HepG2 (cell line): ENCODE data around the gene ZNF174. TPM values are rescaled to one million over a fixed set of nuclear protein-coding genes. Genes with fewer than 3 reads are reported as not detected.
A peak's percentile ranks its signal among the peaks of the same experiment; 100 is the strongest.

Experiments used
- CBX1 ChIP-seq: IDR thresholded peaks from one replicate; pipeline ENCODE4 v1.6.1; 2016; ENCODE audit warnings: antibody characterized with exemption, low read depth
- DR1 ChIP-seq: sonication (generic); formaldehyde crosslinking; IDR thresholded peaks from 2 replicates; pipeline ENCODE4 v1.8.0; 2021; ENCODE audit warnings: mild to moderate bottlenecking, missing genetic modification reagents, inconsistent platforms
- HNF4G ChIP-seq, 2 experiments: sonication (generic) in 1 of 2; formaldehyde crosslinking in 1 of 2; IDR thresholded peaks; 2 replicates each; pipeline versions ENCODE4 v1.4.0 to v1.6.1; 2011 to 2020; ENCODE audit warnings: borderline replicate concordance in 2 of 2, low read depth in 2 of 2, mild to moderate bottlenecking in 2 of 2, low read length in 1 of 2, missing genetic modification reagents in 1 of 2, moderate library complexity in 1 of 2
- PAF1 ChIP-seq: IDR thresholded peaks from 2 replicates; pipeline ENCODE4 v1.6.1; 2016; ENCODE audit warnings: missing genetic modification reagents, missing compliant biosample characterization
- SP4 ChIP-seq: sonication (generic); formaldehyde crosslinking; IDR thresholded peaks from 2 replicates; pipeline ENCODE4 v1.8.1; 2023; ENCODE audit warnings: mild to moderate bottlenecking, missing genetic modification reagents
- ZFP36L2 ChIP-seq: sonication (generic); formaldehyde crosslinking; IDR thresholded peaks from 2 replicates; pipeline ENCODE4 v1.4.0; 2020; ENCODE audit warnings: missing genetic modification reagents
- ZNF547 ChIP-seq: sonication (generic); formaldehyde crosslinking; IDR thresholded peaks from 2 replicates; pipeline ENCODE4 v1.5.1; 2020; ENCODE audit warnings: mild to moderate bottlenecking, missing genetic modification reagents
- ZNF761 ChIP-seq: sonication (generic); formaldehyde crosslinking; conservative IDR thresholded peaks from 2 replicates; pipeline ENCODE4 v1.4.0; 2020; ENCODE audit warnings: mild to moderate bottlenecking, missing genetic modification reagents
- ZNF773 ChIP-seq: sonication (generic); formaldehyde crosslinking; IDR thresholded peaks from 2 replicates; pipeline ENCODE4 v1.4.0; 2020; ENCODE audit warnings: missing genetic modification reagents, borderline replicate concordance
- polyA plus RNA-seq, 8 experiments: library from polyadenylated mRNA; depleted of rRNA in 3 of 8; stranded (reverse) in 7 of 8; unstranded in 1 of 8; fragments of >200 nt; fragmentation: Illumina TruSeq in 4 of 8; extraction: Trizol in 4 of 8; gene quantifications; 2 replicates each; pipeline versions ENCODE4 v1.2.1 to v1.2.3, GENCODE V29; 2011 to 2016; ENCODE audit warnings: low read depth in 4 of 8, missing spikeins in 1 of 8, mixed read lengths in 1 of 8; ENCODE audit not compliant: insufficient read depth in 1 of 8
- total RNA-seq, 5 experiments: library from RNA; depleted of rRNA; stranded (reverse); fragments of >200 nt; fragmentation: Illumina TruSeq; extraction: Trizol; gene quantifications; 2 replicates each; pipeline ENCODE4 v1.2.3, GENCODE V29; 2016; ENCODE audit warnings: low read depth in 1 of 5
- TF ChIP-seq, protein P1 (sequence below): IDR thresholded peaks from 2 replicates; pipeline ENCODE4 v1.6.1; 2018; ENCODE audit warnings: missing genetic modification reagents, mild to moderate bottlenecking, missing compliant biosample characterization
- TF ChIP-seq, protein P2 (sequence below): sonication (generic); formaldehyde crosslinking; IDR thresholded peaks from 2 replicates; pipeline ENCODE4 v1.4.0; 2020; ENCODE audit warnings: missing genetic modification reagents
- TF ChIP-seq, protein P3 (sequence below), 2 experiments: fragments of 450-650 bp in 1 of 2; sonication (generic) in 1 of 2; formaldehyde crosslinking; IDR thresholded peaks; 2 replicates each; pipeline versions ENCODE4 v1.5.0 to v1.8.0; 2020 to 2022; ENCODE audit warnings: mild to moderate bottlenecking in 1 of 2, missing genetic modification reagents in 1 of 2
- TF ChIP-seq, protein P4 (sequence below): IDR thresholded peaks from 2 replicates; pipeline ENCODE4 v1.6.1; 2016; ENCODE audit warnings: mild to moderate bottlenecking
- TF ChIP-seq, protein P5 (sequence below): sonication (generic); formaldehyde crosslinking; IDR thresholded peaks from 2 replicates; pipeline ENCODE4 v1.8.0; 2022; ENCODE audit warnings: mild to moderate bottlenecking, missing genetic modification reagents, borderline replicate concordance
- TF ChIP-seq, protein P6 (sequence below): sonication (generic); formaldehyde crosslinking; IDR thresholded peaks from 2 replicates; pipeline ENCODE4 v1.4.0; 2020; ENCODE audit warnings: missing genetic modification reagents

Gene ZNF174
- total and polyA plus RNA-seq, 2 of the 13 experiments (the other 11 are each of a cell fraction or from before 2014, with no cell fraction given): 8.3 to 10.6 TPM

DNA sequence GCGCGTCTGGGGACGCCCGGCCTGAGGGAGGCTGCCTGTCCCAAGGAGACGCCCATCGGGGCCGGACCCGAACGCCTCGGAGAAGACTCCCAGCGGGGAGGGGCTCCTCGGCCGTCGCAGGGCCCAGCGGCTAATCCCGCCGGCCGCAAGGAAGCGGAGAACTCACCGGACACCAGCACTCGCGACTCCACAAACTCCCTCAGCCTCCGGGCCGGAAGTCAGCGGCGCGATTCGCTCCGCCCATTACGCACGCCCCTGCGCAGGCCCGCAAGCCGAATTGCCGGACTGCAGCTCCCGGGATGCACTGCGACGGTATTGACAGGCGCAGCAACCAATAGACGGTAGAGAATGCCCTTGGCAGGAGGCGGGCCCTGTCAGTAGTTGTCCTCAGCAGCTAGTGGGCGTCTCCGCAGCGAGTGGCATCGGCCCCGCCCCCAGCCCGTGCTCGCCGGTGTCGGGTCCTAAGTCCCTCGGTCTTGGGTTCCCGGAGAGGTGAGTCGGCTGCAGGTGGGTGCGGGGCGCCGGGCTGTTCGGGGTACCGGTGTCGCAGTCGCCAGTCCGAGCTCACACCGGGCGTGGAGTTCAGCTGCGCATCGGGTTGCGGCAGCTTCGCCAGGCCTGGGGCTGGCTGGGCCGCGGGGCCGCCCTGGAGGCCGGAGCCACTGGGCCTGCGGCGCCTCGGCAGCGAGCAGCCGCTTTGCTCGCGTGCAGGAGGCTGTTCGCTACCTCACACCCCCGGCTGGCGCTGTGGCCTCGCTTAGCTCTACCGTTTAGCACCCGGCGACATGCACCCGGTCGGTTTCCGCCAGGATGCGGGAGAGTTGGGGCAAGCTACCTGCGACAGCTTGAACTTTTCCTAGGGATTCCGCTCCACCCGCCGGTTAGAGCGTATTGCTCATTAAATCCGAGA is at the start of gene ZNF174, which contains the start of gene ZSCAN32 (continued):
- TF ChIP-seq, protein P1, sequence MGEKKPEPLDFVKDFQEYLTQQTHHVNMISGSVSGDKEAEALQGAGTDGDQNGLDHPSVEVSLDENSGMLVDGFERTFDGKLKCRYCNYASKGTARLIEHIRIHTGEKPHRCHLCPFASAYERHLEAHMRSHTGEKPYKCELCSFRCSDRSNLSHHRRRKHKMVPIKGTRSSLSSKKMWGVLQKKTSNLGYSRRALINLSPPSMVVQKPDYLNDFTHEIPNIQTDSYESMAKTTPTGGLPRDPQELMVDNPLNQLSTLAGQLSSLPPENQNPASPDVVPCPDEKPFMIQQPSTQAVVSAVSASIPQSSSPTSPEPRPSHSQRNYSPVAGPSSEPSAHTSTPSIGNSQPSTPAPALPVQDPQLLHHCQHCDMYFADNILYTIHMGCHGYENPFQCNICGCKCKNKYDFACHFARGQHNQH (CRISPR knock-in tag): peak; percentile 69
- TF ChIP-seq ZNF547 (CRISPR knock-in tag) (peak; percentile 94), ZNF761 (0 out of 2 replicates have a peak, but pooled peaks have one; percentile 45), ZFP36L2 (no peak), DR1 (CRISPR knock-in tag) (peak; percentile 58), PAF1 (no peak), ZNF773 (peak; percentile 26; the same call in 1 of the 2 replicates), SP4 (CRISPR knock-in tag) (peak; percentile 100), HNF4G (IDR thresholded peaks at IDR 0.05; ENCODE audit: borderline replicate concordance, low read depth, low read length) (peak; percentile 41; the same call in 1 of the 2 replicates), HNF4G (CRISPR knock-in tag; IDR thresholded peaks at IDR 0.05; ENCODE audit: borderline replicate concordance, low read depth) (no peak), CBX1 (peak; percentile 62)
- TF ChIP-seq, protein P2, sequence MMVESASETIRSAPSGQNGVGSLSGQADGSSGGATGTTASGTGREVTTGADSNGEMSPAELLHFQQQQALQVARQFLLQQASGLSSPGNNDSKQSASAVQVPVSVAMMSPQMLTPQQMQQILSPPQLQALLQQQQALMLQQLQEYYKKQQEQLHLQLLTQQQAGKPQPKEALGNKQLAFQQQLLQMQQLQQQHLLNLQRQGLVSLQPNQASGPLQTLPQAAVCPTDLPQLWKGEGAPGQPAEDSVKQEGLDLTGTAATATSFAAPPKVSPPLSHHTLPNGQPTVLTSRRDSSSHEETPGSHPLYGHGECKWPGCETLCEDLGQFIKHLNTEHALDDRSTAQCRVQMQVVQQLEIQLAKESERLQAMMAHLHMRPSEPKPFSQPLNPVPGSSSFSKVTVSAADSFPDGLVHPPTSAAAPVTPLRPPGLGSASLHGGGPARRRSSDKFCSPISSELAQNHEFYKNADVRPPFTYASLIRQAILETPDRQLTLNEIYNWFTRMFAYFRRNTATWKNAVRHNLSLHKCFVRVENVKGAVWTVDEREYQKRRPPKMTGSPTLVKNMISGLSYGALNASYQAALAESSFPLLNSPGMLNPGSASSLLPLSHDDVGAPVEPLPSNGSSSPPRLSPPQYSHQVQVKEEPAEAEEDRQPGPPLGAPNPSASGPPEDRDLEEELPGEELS: peak; percentile 34; the same call in 1 of the 2 replicates
- TF ChIP-seq, protein P3, sequence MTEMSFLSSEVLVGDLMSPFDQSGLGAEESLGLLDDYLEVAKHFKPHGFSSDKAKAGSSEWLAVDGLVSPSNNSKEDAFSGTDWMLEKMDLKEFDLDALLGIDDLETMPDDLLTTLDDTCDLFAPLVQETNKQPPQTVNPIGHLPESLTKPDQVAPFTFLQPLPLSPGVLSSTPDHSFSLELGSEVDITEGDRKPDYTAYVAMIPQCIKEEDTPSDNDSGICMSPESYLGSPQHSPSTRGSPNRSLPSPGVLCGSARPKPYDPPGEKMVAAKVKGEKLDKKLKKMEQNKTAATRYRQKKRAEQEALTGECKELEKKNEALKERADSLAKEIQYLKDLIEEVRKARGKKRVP (CRISPR knock-in tag; IDR thresholded peaks at IDR 0.05): peak in 1 of 2 experiments; percentile 71; a peak in 2 of 4 replicates
- TF ChIP-seq, protein P4, sequence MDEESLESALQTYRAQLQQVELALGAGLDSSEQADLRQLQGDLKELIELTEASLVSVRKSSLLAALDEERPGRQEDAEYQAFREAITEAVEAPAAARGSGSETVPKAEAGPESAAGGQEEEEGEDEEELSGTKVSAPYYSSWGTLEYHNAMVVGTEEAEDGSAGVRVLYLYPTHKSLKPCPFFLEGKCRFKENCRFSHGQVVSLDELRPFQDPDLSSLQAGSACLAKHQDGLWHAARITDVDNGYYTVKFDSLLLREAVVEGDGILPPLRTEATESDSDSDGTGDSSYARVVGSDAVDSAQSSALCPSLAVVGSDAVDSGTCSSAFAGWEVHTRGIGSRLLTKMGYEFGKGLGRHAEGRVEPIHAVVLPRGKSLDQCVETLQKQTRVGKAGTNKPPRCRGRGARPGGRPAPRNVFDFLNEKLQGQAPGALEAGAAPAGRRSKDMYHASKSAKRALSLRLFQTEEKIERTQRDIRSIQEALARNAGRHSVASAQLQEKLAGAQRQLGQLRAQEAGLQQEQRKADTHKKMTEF (CRISPR knock-in tag): peak; percentile 95; the same call in 1 of the 2 replicates
- TF ChIP-seq, protein P5, sequence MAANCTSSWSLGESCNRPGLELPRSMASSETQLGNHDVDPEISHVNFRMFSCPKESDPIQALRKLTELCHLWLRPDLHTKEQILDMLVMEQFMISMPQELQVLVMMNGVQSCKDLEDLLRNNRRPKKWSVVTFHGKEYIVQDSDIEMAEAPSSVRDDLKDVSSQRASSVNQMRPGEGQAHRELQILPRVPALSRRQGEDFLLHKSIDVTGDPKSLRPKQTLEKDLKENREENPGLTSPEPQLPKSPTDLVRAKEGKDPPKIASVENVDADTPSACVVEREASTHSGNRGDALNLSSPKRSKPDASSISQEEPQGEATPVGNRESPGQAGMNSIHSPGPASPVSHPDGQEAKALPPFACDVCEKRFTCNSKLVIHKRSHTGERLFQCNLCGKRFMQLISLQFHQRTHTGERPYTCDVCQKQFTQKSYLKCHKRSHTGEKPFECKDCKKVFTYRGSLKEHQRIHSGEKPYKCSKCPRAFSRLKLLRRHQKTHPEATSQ (CRISPR knock-in tag): 0 out of 2 replicates have a peak, but pooled peaks have one; percentile 88
- TF ChIP-seq, protein P6, sequence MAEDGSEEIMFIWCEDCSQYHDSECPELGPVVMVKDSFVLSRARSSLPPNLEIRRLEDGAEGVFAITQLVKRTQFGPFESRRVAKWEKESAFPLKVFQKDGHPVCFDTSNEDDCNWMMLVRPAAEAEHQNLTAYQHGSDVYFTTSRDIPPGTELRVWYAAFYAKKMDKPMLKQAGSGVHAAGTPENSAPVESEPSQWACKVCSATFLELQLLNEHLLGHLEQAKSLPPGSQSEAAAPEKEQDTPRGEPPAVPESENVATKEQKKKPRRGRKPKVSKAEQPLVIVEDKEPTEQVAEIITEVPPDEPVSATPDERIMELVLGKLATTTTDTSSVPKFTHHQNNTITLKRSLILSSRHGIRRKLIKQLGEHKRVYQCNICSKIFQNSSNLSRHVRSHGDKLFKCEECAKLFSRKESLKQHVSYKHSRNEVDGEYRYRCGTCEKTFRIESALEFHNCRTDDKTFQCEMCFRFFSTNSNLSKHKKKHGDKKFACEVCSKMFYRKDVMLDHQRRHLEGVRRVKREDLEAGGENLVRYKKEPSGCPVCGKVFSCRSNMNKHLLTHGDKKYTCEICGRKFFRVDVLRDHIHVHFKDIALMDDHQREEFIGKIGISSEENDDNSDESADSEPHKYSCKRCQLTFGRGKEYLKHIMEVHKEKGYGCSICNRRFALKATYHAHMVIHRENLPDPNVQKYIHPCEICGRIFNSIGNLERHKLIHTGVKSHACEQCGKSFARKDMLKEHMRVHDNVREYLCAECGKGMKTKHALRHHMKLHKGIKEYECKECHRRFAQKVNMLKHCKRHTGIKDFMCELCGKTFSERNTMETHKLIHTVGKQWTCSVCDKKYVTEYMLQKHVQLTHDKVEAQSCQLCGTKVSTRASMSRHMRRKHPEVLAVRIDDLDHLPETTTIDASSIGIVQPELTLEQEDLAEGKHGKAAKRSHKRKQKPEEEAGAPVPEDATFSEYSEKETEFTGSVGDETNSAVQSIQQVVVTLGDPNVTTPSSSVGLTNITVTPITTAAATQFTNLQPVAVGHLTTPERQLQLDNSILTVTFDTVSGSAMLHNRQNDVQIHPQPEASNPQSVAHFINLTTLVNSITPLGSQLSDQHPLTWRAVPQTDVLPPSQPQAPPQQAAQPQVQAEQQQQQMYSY: no peak
